NK-92 (cell line): ENCODE data around the gene IL17RC.
A peak's percentile ranks its signal among the peaks of the same experiment; 100 is the strongest.
"Not testable (repeated sequence)": the region's sequence is repeated elsewhere in the genome, so short reads cannot be mapped to it uniquely, and the experiment has no call there.

Experiments used
- DNase-seq: peaks from one replicate; lab custom pipeline; 2025; ENCODE audit not compliant: unreplicated experiment; lab: John Stamatoyannopoulos, UW

IL17RC gene

DNA sequence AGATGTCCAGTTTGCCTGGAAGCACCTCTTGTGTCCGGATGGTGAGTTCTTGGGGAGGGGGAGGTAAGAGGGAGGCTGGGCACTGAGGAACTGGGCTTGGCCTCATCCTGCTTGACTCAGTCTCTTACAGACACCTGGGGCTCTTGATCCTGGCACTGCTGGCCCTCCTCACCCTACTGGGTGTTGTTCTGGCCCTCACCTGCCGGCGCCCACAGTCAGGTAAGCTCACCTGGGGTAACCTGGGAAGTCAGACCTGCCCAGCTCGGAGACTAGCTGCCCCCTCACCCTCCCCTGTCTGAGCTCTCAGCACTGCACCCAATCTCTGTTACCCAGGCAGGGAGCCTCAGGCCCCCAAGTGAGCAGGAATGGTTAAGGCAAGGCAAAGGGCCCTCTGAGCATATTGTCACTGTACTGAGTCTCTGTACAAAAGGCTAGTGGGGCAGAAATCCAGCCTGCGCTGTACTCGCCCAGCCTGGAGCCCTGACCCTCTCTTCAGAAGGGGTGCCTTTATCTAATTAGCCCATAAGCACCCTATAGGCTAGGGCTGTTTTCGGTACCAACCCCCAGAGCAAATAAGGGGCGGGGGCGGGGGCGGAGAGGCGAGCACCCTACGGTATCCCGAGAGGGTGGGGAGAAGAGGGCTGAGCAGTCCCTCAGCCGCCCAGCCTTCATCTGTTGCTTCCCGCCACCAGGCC, 2.2 kb upstream of the IL17RC start:
- no peak for DNase-seq

DNA sequence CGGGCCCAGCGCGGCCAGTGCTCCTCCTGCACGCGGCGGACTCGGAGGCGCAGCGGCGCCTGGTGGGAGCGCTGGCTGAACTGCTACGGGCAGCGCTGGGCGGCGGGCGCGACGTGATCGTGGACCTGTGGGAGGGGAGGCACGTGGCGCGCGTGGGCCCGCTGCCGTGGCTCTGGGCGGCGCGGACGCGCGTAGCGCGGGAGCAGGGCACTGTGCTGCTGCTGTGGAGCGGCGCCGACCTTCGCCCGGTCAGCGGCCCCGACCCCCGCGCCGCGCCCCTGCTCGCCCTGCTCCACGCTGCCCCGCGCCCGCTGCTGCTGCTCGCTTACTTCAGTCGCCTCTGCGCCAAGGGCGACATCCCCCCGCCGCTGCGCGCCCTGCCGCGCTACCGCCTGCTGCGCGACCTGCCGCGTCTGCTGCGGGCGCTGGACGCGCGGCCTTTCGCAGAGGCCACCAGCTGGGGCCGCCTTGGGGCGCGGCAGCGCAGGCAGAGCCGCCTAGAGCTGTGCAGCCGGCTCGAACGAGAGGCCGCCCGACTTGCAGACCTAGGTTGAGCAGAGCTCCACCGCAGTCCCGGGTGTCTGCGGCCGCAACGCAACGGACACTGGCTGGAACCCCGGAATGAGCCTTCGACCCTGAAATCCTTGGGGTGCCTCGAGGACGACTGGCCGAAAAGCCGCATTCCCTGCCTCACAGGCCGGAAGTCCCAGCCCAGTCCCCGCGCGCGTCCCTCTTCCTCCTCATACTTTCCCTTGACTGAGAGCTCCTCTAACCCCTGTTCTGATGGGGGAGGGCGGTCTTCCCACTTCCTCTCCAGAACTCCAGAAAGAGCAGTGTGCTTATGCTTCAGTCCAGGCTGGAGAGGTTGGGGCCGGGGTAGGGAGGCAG, 1.4 kb upstream of the IL17RC start:
- no peak for DNase-seq

DNA sequence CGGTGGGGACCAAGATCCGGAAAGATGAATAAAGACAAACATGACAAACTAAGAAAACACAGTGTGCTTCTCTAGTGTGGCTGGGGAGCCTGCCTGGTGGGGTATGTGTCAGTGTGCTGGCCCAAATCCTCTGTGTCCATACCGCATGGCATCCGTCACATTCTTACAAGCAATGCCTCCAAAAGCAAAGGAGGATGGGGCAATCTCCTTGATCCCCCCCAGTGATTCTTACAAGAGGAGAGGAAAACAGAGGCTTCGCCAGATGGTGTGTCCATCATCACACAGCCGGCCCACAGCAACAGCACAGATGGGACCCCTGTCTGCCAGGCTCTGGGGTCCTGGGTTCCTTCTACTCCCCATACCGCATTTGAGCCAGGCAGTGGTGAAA, 558 bp upstream of the IL17RC start:
- no peak for DNase-seq

DNA sequence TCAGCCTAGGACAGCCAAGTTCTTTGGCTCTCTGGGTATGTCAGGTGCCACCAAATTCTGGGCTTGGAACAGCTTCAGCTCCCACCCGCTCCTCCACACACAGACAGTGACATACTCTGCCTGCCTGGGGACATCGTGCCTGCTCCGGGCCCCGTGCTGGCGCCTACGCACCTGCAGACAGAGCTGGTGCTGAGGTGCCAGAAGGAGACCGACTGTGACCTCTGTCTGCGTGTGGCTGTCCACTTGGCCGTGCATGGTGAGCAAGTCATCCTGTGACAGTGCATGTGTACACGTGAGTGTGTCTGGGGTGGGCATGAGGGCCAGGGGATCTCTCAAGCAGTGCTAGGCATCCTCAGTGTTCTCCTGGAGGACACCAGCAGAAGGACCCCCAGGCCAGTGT, 922 bp downstream of the IL17RC start:
- DNase-seq = no peak

DNA sequence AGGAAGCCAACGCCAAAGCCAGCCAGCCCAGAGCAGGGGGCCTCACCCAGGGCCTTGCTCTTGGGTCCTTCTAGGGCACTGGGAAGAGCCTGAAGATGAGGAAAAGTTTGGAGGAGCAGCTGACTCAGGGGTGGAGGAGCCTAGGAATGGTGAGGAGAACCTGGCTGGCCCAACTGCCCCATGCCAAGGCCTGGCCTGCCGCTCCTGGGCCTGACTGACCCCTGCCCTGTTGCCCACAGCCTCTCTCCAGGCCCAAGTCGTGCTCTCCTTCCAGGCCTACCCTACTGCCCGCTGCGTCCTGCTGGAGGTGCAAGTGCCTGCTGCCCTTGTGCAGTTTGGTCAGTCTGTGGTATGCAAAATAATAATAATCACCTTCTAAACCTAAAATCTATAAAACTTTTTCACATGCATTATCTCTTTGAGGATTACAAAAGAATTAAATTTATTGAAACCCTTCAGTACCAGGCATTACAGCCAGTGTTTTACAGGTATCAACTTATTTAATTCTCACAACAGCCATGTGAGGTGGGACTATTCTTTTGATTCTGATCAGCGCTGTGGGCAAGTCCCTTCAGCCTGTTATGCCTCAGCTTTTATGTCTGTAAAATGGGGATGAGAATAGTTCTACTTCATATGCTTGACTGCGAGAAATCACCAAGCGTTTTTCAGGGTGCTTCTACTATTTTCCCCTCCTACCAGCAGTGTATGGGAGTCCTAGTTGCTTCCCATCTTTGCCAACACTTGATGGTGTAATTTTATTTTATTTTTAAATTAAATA, 1.6 kb downstream of the IL17RC start:
- no peak for DNase-seq

DNA sequence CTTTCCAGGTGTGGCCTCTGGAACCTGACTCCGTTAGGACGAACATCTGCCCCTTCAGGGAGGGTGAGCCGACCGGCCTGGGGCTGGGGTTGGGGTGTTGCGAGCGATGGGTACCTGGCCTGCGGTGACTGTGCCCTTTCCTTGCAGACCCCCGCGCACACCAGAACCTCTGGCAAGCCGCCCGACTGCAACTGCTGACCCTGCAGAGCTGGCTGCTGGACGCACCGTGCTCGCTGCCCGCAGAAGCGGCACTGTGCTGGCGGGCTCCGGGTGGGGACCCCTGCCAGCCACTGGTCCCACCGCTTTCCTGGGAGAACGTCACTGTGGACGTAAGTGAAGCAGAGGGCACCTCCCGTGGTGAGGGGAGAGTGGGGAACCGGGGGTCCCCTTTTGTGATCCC, 11.3 kb downstream of the IL17RC start:
- DNase-seq = no peak

DNA sequence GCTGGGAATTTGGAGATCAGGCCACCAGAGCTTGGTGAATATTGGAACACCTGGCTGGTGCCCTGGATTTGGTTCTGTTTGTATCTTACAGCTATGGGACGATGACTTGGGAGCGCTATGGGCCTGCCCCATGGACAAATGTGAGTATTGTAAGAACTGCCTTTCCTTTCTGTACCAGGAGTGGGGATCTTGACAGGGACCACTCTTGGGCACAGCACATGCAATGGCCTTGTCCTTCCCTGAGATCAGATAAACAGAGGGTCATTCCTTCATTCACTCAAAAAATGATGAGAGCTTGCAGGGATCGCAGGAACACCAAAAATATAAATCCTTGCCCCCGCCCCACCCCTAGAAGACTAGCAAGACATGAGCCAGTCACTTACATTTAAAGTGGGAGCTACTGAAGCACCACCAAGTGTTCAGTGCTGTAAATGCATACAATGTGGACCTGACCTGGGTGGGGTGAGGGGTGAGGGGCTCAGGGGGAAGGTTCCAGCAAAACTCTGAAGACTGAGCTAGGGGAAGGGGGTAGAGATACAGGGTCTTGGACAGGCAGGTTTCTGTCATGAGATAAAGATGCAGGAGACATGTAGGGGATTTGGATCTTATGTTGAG, 14.0 kb downstream of the IL17RC start:
- DNase-seq = no peak

DNA sequence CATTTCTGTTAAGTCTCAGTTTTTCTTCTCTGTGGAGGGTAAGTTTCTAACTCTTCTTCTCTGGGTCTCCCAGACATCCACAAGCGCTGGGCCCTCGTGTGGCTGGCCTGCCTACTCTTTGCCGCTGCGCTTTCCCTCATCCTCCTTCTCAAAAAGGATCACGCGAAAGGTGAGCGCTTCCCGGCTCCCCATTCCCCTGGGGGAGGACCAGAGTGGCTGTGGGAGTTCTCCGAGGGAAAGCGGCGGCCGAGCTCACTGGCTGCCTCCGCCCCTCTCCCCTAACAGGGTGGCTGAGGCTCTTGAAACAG, 15.6 kb downstream of the IL17RC start:
- no peak for DNase-seq

DNA sequence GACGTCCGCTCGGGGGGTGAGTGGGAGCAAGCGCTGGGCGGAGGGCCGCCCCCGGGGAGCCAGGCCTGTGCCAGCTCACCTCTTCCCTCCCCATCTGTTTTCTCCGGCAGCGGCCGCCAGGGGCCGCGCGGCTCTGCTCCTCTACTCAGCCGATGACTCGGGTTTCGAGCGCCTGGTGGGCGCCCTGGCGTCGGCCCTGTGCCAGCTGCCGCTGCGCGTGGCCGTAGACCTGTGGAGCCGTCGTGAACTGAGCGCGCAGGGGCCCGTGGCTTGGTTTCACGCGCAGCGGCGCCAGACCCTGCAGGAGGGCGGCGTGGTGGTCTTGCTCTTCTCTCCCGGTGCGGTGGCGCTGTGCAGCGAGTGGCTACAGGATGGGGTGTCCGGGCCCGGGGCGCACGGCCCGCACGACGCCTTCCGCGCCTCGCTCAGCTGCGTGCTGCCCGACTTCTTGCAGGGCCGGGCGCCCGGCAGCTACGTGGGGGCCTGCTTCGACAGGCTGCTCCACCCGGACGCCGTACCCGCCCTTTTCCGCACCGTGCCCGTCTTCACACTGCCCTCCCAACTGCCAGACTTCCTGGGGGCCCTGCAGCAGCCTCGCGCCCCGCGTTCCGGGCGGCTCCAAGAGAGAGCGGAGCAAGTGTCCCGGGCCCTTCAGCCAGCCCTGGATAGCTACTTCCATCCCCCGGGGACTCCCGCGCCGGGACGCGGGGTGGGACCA, 16.1 kb downstream of the IL17RC start:
- DNase-seq = peak; percentile 23

DNA sequence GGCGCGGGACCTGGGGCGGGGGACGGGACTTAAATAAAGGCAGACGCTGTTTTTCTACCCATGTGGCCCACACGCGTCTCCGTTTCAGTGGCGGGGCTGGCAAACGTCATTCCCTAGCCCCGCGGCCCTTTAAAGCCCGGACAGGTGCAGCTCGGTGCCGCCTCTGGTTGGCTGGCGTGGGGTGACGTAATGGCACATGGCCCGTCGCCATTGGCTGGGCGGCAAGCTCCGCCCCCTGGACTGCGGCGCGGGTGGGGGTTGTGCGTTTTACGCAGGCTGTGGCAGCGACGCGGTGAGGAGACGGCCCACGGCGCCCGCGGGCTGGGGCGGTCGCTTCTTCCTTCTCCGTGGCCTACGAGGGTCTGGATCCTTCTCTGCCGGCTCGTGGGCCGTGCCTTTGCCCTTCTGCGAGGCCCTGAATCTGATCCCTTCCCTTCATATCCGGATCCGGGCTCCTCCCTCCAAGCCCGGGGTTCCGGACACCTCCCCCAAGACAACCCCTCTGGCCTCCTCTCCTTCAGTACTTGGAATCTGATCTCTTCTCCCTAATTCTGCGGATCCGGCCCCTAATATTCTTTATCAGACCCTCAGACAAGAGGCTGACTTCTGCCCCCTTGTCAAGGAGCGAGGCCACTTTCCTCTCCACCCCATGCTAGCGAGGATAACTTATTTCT, 16.8 kb downstream of the IL17RC start, which contains the start of gene CRELD1:
TSS of gene CRELD1 (plus strand) at position 274 of the 674 bp plus-strand sequence. CDS start 605 bp downstream, outside the sequence.
- DNase-seq = peak; percentile 82

DNA sequence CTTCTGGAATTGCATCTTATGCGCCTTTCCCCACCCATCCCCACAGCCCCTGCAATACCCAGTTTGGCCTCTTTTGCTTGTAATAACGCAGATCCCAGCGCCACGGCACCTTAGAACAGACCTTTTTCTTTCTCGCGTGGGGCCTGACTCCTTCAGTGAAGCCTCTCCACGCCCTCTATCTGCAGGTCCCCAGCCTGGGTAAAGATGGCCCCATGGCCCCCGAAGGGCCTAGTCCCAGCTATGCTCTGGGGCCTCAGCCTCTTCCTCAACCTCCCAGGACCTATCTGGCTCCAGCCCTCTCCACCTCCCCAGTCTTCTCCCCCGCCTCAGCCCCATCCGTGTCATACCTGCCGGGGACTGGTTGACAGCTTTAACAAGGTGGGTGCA, 17.3 kb downstream of the IL17RC start:
- no peak for DNase-seq

DNA sequence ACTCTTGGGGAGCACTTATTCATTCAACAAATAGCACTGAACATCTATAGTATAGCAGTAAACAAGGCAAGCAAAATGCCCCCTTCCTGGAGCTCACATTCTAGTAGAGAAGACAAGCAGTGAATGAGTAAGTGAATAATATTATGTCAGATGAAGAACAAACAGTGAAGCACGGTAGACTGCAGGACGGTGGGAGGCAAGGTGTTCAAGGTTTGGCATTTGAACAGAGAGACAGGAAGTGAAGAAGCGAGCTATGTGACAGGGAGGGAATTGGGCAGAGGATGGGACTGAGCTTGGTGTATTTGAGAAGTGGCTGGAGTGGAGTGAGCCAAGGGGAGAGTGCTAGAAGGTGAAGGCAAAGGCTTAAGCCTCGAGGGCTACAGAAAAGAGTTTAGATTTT, 18.1 kb downstream of the IL17RC start:
- DNase-seq = no peak

DNA sequence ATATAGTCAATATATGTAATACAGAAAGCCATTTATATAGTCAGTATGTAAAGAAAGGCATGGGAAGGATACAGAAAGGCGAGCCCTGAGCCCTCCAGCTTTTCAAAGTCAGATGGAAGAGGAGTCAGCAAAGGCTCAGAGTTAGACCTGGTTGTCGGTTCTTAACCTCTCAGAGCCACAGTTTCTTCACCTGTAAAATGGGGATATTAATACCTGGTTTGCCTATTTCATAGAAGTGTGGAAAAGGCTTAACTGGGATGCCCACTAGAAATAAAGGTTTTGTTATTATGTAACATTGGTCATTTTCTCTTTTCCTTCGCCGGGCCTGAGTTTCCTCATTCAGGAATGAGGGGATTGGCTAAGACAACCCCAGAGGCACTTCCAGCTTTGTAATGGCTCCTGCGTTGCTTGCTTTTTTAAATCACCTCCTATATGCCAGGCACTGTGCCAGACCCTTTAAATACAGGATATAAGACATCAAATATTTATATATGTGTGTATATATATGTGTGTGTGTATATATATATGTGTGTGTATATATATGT, 19.1 kb downstream of the IL17RC start:
- DNase-seq = no peak

DNA sequence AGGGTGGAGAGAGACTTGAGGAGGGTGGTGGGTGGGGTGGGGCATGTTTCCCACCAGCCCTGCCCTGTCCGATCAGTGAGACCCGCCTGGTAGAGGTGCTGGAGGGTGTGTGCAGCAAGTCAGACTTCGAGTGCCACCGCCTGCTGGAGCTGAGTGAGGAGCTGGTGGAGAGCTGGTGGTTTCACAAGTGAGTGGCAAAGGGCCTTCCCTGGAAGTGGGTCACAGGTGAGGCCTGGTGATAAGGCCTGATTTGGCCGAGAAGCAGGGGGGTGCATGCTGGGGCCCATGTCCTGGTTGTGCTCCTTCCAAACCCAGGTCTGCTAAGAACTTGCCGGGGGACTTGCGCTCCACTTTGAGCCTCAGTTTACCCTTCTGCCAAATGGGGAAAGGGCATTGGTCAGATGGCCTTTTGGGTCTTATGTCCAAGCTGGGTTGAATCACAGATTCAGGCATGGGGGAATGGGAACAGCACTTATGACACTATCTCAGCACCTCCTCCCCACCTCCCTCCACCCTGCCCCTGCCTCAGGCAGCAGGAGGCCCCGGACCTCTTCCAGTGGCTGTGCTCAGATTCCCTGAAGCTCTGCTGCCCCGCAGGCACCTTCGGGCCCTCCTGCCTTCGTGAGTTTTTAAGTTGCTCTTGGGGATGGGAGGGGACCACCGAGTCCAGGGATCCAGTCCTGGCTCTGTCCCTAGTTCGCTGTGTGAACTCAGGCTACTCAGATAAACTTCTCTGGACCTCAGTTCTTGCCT, 20.8 kb downstream of the IL17RC start:
- no peak for DNase-seq

DNA sequence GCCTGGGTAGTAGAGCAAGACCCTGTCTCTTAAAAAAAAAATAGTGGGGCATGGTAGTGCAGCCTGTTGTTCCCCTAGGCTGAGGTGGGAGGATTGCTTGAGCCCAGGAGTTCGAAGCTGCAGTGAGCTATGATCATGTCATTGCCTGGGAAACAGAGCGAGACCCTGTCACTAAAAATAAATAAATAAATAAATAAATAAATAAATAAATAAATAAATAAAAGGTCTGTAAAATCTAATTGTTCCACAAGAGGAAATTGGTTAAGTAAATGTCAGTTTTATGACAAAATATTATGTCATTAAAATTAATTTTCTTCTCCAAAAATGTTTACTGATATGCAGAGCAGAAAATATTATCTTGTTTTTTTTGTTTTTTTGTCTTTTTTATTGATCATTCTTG, 22.1 kb downstream of the IL17RC start:
- DNase-seq = no peak

DNA sequence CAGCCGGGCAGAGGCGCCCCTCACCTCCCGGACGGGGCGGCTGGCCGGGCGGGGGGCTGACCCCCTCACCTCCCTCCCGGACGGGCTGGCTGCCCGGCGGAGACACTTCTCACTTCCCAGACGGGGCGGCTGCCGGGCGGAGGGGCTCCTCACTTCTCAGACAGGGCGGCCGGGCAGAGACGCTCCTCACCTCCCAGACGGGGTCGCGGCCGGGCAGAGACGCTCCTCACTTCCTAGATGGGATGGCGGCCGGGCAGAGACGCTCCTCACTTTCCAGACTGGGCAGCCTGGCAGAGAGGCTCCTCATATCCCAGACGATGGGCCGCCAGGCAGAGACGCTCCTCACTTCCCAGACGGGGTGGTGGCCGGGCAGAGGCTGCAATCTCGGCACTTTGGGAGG, 23.0 kb downstream of the IL17RC start:
- DNase-seq = not testable (repeated sequence)

DNA sequence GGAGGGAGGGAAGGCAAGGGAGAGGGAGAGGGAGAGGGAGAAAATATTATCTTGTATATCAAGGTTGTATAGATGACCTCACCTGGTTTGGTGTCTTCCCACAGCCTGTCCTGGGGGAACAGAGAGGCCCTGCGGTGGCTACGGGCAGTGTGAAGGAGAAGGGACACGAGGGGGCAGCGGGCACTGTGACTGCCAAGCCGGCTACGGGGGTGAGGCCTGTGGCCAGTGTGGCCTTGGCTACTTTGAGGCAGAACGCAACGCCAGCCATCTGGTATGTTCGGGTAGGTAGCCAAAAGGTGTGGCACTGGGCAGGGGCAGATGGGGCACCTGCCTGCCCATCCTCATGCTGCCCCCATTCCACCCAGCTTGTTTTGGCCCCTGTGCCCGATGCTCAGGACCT, 23.8 kb downstream of the IL17RC start:
- no peak for DNase-seq

DNA sequence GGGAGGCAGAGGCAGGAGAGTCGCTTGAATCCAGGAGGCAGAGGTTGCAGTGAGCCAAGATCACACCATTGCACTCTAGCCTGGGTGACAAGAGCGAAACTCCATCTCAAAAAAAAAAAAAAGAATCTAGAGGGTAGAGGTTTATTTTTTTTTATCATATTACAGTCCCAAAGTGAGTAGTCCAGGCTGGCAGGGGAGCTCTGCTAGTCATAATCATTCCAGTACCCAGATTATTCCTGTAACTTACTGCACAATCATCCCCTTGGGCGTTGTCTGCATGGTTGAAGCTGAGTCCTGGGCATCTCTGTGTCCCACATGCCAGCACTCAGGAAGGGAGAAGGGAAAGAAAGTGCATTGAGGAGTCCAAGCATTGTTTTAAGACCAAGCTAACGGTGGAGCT, 25.3 kb downstream of the IL17RC start:
- no peak for DNase-seq
